Breast epithelium (tissue), 3 donors: ENCODE results near the gene WDR47.

Source experiments
- CTCF ChIP-seq, 3 donors: fragments of 450-650 bp; IDR thresholded peaks; one replicate each; pipeline ENCODE4 v1.5.1; 2016 to 2017; ENCODE audit warnings: antibody characterized with exemption in 3 of 3, mild to moderate bottlenecking in 3 of 3, moderate library complexity in 3 of 3
- POLR2A ChIP-seq: fragments of 450-650 bp; IDR thresholded peaks from one replicate; pipeline ENCODE4 v1.6.1; 2016; ENCODE audit warnings: antibody characterized with exemption, mild to moderate bottlenecking, moderate library complexity
- POLR2AphosphoS5 ChIP-seq, 3 donors: sonication (generic); formaldehyde crosslinking; IDR thresholded peaks; one replicate each; pipeline ENCODE4 v1.6.1; 2017; ENCODE audit warnings: antibody characterized with exemption in 3 of 3

- no peak for TF ChIP-seq CTCF (IDR thresholded peaks at IDR 0.05)
- TF ChIP-seq POLR2AphosphoS5 (IDR thresholded peaks at IDR 0.05), result no peak
- TF ChIP-seq POLR2A, result no peak
Observed at GRCh38 chr1:108976658-108977057, 65.2 kb downstream of the WDR47 start.
